ENCODE measurements around the gene NRIP1.

The NRIP1 gene

DNA sequence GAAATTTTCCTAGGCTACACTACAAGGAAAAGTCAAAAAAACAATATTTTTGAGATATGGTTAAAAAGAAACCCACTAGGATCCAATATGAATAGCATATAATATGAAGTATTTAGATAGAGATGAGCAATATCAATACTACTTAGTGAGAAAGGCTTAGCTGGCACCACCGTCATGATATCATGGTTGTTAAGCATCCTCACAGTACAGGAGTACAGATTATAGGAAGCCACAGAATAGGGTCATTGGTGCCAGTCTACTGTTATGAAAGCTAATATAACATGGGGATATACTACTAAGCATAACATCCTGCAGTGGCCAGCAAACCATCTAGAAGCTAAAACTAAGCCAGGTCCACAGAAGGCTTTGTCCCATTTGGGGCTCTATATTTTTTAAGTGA lies 28.4 kb upstream of the NRIP1 start:
- TF ChIP-seq EP300 (IDR thresholded peaks at IDR 0.05; ENCODE audit: borderline replicate concordance) (no peak), YY1 (IDR thresholded peaks at IDR 0.05; ENCODE audit: low read depth) (no peak), EGR1 (IDR thresholded peaks at IDR 0.05) (no peak)

DNA sequence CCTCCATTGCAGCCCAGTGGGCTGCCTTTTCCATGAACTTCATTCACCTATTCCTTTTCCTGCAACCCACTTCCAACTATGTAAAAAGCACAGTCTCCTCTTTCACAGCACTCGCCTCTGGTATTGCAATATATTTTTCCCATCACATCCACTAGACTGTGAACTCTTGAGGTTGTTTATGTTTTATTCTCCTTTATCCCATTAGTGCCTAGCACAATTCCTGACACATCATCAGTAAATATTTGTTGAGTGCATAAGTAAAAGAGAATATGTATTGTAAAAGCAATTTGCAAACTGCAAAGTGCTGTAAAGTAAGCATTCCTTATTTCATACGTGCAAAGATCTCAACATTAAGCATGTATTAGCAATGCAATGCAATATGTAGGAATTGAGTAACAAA lies 27.9 kb upstream of the NRIP1 start:
- TF ChIP-seq, protein P1, sequence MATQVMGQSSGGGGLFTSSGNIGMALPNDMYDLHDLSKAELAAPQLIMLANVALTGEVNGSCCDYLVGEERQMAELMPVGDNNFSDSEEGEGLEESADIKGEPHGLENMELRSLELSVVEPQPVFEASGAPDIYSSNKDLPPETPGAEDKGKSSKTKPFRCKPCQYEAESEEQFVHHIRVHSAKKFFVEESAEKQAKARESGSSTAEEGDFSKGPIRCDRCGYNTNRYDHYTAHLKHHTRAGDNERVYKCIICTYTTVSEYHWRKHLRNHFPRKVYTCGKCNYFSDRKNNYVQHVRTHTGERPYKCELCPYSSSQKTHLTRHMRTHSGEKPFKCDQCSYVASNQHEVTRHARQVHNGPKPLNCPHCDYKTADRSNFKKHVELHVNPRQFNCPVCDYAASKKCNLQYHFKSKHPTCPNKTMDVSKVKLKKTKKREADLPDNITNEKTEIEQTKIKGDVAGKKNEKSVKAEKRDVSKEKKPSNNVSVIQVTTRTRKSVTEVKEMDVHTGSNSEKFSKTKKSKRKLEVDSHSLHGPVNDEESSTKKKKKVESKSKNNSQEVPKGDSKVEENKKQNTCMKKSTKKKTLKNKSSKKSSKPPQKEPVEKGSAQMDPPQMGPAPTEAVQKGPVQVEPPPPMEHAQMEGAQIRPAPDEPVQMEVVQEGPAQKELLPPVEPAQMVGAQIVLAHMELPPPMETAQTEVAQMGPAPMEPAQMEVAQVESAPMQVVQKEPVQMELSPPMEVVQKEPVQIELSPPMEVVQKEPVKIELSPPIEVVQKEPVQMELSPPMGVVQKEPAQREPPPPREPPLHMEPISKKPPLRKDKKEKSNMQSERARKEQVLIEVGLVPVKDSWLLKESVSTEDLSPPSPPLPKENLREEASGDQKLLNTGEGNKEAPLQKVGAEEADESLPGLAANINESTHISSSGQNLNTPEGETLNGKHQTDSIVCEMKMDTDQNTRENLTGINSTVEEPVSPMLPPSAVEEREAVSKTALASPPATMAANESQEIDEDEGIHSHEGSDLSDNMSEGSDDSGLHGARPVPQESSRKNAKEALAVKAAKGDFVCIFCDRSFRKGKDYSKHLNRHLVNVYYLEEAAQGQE (IDR thresholded peaks at IDR 0.05; ENCODE audit: low read depth): no peak
- TF ChIP-seq, protein P2, sequence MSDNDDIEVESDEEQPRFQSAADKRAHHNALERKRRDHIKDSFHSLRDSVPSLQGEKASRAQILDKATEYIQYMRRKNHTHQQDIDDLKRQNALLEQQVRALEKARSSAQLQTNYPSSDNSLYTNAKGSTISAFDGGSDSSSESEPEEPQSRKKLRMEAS (IDR thresholded peaks at IDR 0.05): no peak
- TF ChIP-seq YY1 (IDR thresholded peaks at IDR 0.05; ENCODE audit: low read depth) (no peak), EP300 (IDR thresholded peaks at IDR 0.05; ENCODE audit: borderline replicate concordance) (no peak), CREB1 (IDR thresholded peaks at IDR 0.05; ENCODE audit: low read depth) (no peak), EGR1 (IDR thresholded peaks at IDR 0.05) (no peak), FOXM1 (IDR thresholded peaks at IDR 0.05; ENCODE audit: borderline replicate concordance, low read depth) (no peak), TEAD4 (IDR thresholded peaks at IDR 0.05) (no peak), ZBTB7A (IDR thresholded peaks at IDR 0.05; ENCODE audit: low read depth) (no peak), RAD21 (IDR thresholded peaks at IDR 0.05; ENCODE audit: low read depth) (no peak), NFIC (IDR thresholded peaks at IDR 0.05) (no peak), CEBPB (IDR thresholded peaks at IDR 0.05) (no peak), TCF12 (IDR thresholded peaks at IDR 0.05; ENCODE audit: low read depth) (no peak), TAF1 (IDR thresholded peaks at IDR 0.05; ENCODE audit: low read depth) (no peak)
- TF ChIP-seq, protein P3, sequence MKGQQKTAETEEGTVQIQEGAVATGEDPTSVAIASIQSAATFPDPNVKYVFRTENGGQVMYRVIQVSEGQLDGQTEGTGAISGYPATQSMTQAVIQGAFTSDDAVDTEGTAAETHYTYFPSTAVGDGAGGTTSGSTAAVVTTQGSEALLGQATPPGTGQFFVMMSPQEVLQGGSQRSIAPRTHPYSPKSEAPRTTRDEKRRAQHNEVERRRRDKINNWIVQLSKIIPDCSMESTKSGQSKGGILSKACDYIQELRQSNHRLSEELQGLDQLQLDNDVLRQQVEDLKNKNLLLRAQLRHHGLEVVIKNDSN (IDR thresholded peaks at IDR 0.05): no peak

DNA sequence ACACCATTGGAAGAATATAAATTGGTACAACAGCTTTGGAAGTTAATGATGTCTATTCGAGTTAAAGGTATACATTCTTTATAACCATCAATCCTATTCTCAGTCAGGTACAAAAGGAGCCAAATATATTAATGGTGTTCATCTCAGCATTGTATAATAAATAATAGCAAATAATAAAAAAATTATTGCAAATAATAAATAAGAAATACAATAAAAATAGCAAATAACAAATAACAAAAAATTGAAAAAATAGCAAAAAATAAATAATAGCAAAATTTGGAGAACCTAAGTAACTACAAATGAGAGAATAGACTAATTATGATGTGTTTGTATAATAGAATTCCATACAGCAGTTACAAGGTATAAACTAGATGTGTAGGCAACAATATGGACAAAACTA lies 25.6 kb upstream of the NRIP1 start:
- no peak for TF ChIP-seq CEBPB (IDR thresholded peaks at IDR 0.05)
- TF ChIP-seq, protein P3 (IDR thresholded peaks at IDR 0.05): no peak
- TF ChIP-seq TEAD4 (IDR thresholded peaks at IDR 0.05): no peak
- TF ChIP-seq FOXM1 (IDR thresholded peaks at IDR 0.05; ENCODE audit: borderline replicate concordance, low read depth): no peak
- no peak for TF ChIP-seq YY1 (IDR thresholded peaks at IDR 0.05; ENCODE audit: low read depth)
- no peak for TF ChIP-seq ZBTB7A (IDR thresholded peaks at IDR 0.05; ENCODE audit: low read depth)
- no peak for TF ChIP-seq EGR1 (IDR thresholded peaks at IDR 0.05)
- TF ChIP-seq TCF12 (IDR thresholded peaks at IDR 0.05; ENCODE audit: low read depth): no peak
- no peak for TF ChIP-seq NFIC (IDR thresholded peaks at IDR 0.05)
- TF ChIP-seq CREB1 (IDR thresholded peaks at IDR 0.05; ENCODE audit: low read depth): no peak
- no peak for TF ChIP-seq EP300 (IDR thresholded peaks at IDR 0.05; ENCODE audit: borderline replicate concordance)

DNA sequence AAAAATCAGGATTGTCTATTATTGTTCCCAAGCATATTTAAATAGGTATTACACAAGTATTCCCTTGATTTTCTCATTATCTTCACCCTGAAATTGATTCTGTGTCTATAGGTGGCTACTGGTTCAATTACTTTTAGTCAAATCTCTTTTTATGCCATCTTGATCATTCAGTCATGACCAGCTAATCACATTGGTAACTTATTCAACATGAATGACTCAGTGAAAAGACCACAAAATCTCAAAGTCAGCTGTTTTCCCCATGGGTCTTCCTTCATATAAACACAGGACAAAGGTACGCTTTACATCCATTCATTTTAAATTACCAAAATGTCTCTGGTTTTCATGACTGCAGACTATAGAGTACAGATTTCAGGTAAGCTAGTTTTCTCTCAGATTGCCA lies 23.7 kb upstream of the NRIP1 start:
- TF ChIP-seq, protein P3 (IDR thresholded peaks at IDR 0.05): no peak
- TF ChIP-seq EP300 (IDR thresholded peaks at IDR 0.05; ENCODE audit: borderline replicate concordance) (no peak), TCF12 (IDR thresholded peaks at IDR 0.05; ENCODE audit: low read depth) (no peak), CREB1 (IDR thresholded peaks at IDR 0.05; ENCODE audit: low read depth) (no peak), YY1 (IDR thresholded peaks at IDR 0.05; ENCODE audit: low read depth) (no peak), FOXM1 (IDR thresholded peaks at IDR 0.05; ENCODE audit: borderline replicate concordance, low read depth) (no peak), EGR1 (IDR thresholded peaks at IDR 0.05) (no peak), NFIC (IDR thresholded peaks at IDR 0.05) (no peak), CEBPB (IDR thresholded peaks at IDR 0.05) (no peak), RAD21 (IDR thresholded peaks at IDR 0.05; ENCODE audit: low read depth) (no peak), TAF1 (IDR thresholded peaks at IDR 0.05; ENCODE audit: low read depth) (no peak), ZBTB7A (IDR thresholded peaks at IDR 0.05; ENCODE audit: low read depth) (no peak), TEAD4 (IDR thresholded peaks at IDR 0.05) (no peak)
- TF ChIP-seq, protein P1 (IDR thresholded peaks at IDR 0.05; ENCODE audit: low read depth): no peak
- TF ChIP-seq, protein P2 (IDR thresholded peaks at IDR 0.05): no peak

DNA sequence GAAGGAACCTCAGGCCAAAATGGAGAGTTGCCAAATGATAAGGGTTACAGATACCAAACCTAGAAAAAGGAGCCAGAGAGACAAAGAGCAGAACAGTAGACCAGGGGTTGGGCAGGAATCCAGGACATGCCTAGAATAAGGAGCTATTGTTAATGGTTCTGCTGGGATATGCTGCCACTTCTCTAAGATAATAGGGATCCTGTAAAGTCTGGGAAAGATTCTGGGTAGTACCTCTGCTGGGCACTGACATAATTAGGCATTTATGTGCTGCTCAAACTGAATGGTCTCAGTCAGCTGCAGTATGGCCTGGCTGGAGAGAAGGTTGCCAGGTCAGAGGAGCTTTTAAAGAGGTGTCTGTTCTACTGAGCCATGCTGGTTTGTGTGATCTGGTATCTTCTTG lies 19.9 kb upstream of the NRIP1 start:
- TF ChIP-seq YY1 (IDR thresholded peaks at IDR 0.05; ENCODE audit: low read depth) (no peak), RAD21 (IDR thresholded peaks at IDR 0.05; ENCODE audit: low read depth) (no peak), NFIC (IDR thresholded peaks at IDR 0.05) (no peak), FOXM1 (IDR thresholded peaks at IDR 0.05; ENCODE audit: borderline replicate concordance, low read depth) (no peak), TCF12 (IDR thresholded peaks at IDR 0.05; ENCODE audit: low read depth) (no peak), ZBTB7A (IDR thresholded peaks at IDR 0.05; ENCODE audit: low read depth) (no peak)
- TF ChIP-seq, protein P2 (IDR thresholded peaks at IDR 0.05): no peak
